Measurements from ENCODE around the gene CENPP. TPM values are rescaled to one million over a fixed set of nuclear protein-coding genes. Genes with fewer than 3 reads are reported as not detected.

Gene CENPP
- total RNA-seq, 1 experiment from 2014 or later: 8.3 TPM

- Histone ChIP-seq H2AFZ (ENCODE audit: low read length) (no peak overlapping the region), H3K27me3 (ENCODE audit: low read length) (no peaks in the 10 kb centered on the region), H3K9ac (ENCODE audit: low read length) (no peak overlapping the region), H3K4me1 (ENCODE audit: insufficient read depth, low read length) (no peaks in the 10 kb centered on the region), H3K4me3 (ENCODE audit: low read length) (no peak overlapping the region), H3K4me2 (ENCODE audit: low read length) (no peak overlapping the region), H3K9me2 (replicated peaks; ENCODE audit: low read length) (no peaks in the 10 kb centered on the region), H4K20me1 (ENCODE audit: low read length) (no peaks in the 10 kb centered on the region), H3K27ac (ENCODE audit: low read length) (no peak overlapping the region), H3F3A (ENCODE audit: low read length, unreplicated experiment) (no peaks in the 10 kb centered on the region), H3K36me3 (ENCODE audit: low read depth, low read length) (no peaks in the 10 kb centered on the region), H3K9me3 (ENCODE audit: low read length) (no peaks in the 10 kb centered on the region), H3K79me2 (ENCODE audit: low read length) (no peaks in the 10 kb centered on the region)
- CTCF ChIA-PET: no interaction called here
- intact Hi-C loops (cut with micrococcal nuclease): no loop called here
- DNase-seq (no peak), ATAC-seq (no peak)
- BruUV-seq (replicated peaks): no TSS peak
- TF ChIP-seq CTCF (conservative IDR thresholded peaks at IDR 0.05; ENCODE audit: low read depth, low read length) (no peak), EZH2 (IDR thresholded peaks at IDR 0.05; ENCODE audit: low read length, unreplicated experiment) (no peak), EZH2phosphoT487 (IDR thresholded peaks at IDR 0.05; ENCODE audit: borderline replicate concordance, low read length) (no peak)
- POLR2A ChIA-PET (ENCODE audit: unreplicated experiment): no interaction called here
These were observed 100.9 kb downstream of the CENPP start for GRCh38 chr9:92426501-92427145.

GRCh38 chr9:92429836-92430235 lies 104.1 kb downstream of the CENPP start:
- Histone ChIP-seq H3K27ac (ENCODE audit: low read length) (no peak overlapping the region), H3K36me3 (ENCODE audit: low read depth, low read length) (no peaks in the 10 kb centered on the region), H3K4me1 (ENCODE audit: insufficient read depth, low read length) (no peaks in the 10 kb centered on the region), H3F3A (ENCODE audit: low read length, unreplicated experiment) (no peaks in the 10 kb centered on the region), H3K4me3 (ENCODE audit: low read length) (no peak overlapping the region), H4K20me1 (ENCODE audit: low read length) (no peaks in the 10 kb centered on the region), H3K9me2 (replicated peaks; ENCODE audit: low read length) (no peaks in the 10 kb centered on the region), H3K79me2 (ENCODE audit: low read length) (no peaks in the 10 kb centered on the region), H3K27me3 (ENCODE audit: low read length) (no peaks in the 10 kb centered on the region), H2AFZ (ENCODE audit: low read length) (no peak overlapping the region), H3K9ac (ENCODE audit: low read length) (no peak overlapping the region), H3K4me2 (ENCODE audit: low read length) (no peak overlapping the region), H3K9me3 (ENCODE audit: low read length) (no peaks in the 10 kb centered on the region)
- no peak for ATAC-seq
- ChIA-PET CTCF (no interaction called here), POLR2A (ENCODE audit: unreplicated experiment) (no interaction called here)
- intact Hi-C loops (cut with micrococcal nuclease): no loop called here
- TF ChIP-seq CTCF (conservative IDR thresholded peaks at IDR 0.05; ENCODE audit: low read depth, low read length) (no peak), EZH2 (IDR thresholded peaks at IDR 0.05; ENCODE audit: low read length, unreplicated experiment) (no peak), EZH2phosphoT487 (IDR thresholded peaks at IDR 0.05; ENCODE audit: borderline replicate concordance, low read length) (no peak)
- no peak for DNase-seq
- no TSS peak for BruUV-seq (replicated peaks)

- no peaks in the 10 kb centered on the region for H3K9me2 ChIP-seq (replicated peaks; ENCODE audit: low read length)
- no peak overlapping the region for H3K4me2 ChIP-seq (ENCODE audit: low read length)
- no peaks in the 10 kb centered on the region for H3K4me1 ChIP-seq (ENCODE audit: insufficient read depth, low read length)
- TF ChIP-seq CTCF (conservative IDR thresholded peaks at IDR 0.05; ENCODE audit: low read depth, low read length) (no peak), EZH2phosphoT487 (IDR thresholded peaks at IDR 0.05; ENCODE audit: borderline replicate concordance, low read length) (no peak), EZH2 (IDR thresholded peaks at IDR 0.05; ENCODE audit: low read length, unreplicated experiment) (no peak)
- no peak overlapping the region for H2AFZ ChIP-seq (ENCODE audit: low read length)
- ATAC-seq (no peak), DNase-seq (no peak)
- H3K9me3 ChIP-seq (ENCODE audit: low read length): no peaks in the 10 kb centered on the region
- no peak overlapping the region for H3K4me3 ChIP-seq (ENCODE audit: low read length)
- H3K79me2 ChIP-seq (ENCODE audit: low read length): no peaks in the 10 kb centered on the region
- H3K27me3 ChIP-seq (ENCODE audit: low read length): no peaks in the 10 kb centered on the region
- H3K36me3 ChIP-seq (ENCODE audit: low read depth, low read length): no peaks in the 10 kb centered on the region
- H4K20me1 ChIP-seq (ENCODE audit: low read length): no peaks in the 10 kb centered on the region
- intact Hi-C loops (cut with micrococcal nuclease): no loop called here
- H3K27ac ChIP-seq (ENCODE audit: low read length): no peak overlapping the region
- ChIA-PET POLR2A (ENCODE audit: unreplicated experiment) (no interaction called here), CTCF (no interaction called here)
- no peaks in the 10 kb centered on the region for H3F3A ChIP-seq (ENCODE audit: low read length, unreplicated experiment)
- no TSS peak for BruUV-seq (replicated peaks)
- no peak overlapping the region for H3K9ac ChIP-seq (ENCODE audit: low read length)
These were observed 106.6 kb downstream of the CENPP start for GRCh38 chr9:92432350-92432749.

Data from PC-3 (cell line).